Calu3 (cell line): ENCODE measurements around the gene DMD. TPM values are rescaled to one million over a fixed set of nuclear protein-coding genes. Genes with fewer than 3 reads are reported as not detected.

ENCODE experiments used
- BruUV-seq: library from RNA; stranded (reverse); fragments of 400-500 nt; replicated peaks from 2 replicates; lab custom pipeline; 2021; lab: Mats Ljungman, UMichigan
- CTCF ChIA-PET: fragments of 300-600 bp; sonication (Branson Sonifier 250); formaldehyde crosslinking; loops from one replicate; lab custom pipeline; 2022; ENCODE audit warnings: antibody characterized with exemption; lab: Charles Lee
- DNase-seq: peaks from one replicate; pipeline ENCODE4 v3.0.0; 2022
- H3K27ac Mint-ChIP-seq: one replicate; pipeline ENCODE4 v1.8.0; 2022; ENCODE audit warnings: mixed read lengths; ENCODE audit not compliant: unreplicated experiment
- H3K27me3 Mint-ChIP-seq: one replicate; pipeline ENCODE4 v1.8.0; 2022; ENCODE audit warnings: mixed read lengths; ENCODE audit not compliant: unreplicated experiment
- H3K36me3 Mint-ChIP-seq: one replicate; pipeline ENCODE4 v1.8.0; 2022; ENCODE audit warnings: mild to moderate bottlenecking, moderate library complexity, mixed read lengths; ENCODE audit not compliant: insufficient read depth, unreplicated experiment
- H3K4me1 Mint-ChIP-seq: one replicate; pipeline ENCODE4 v1.8.0; 2022; ENCODE audit warnings: mild to moderate bottlenecking, low read depth, mixed read lengths; ENCODE audit not compliant: unreplicated experiment
- H3K4me3 Mint-ChIP-seq: one replicate; pipeline ENCODE4 v1.8.0; 2022; ENCODE audit warnings: mild to moderate bottlenecking, low read depth, moderate library complexity, mixed read lengths; ENCODE audit not compliant: unreplicated experiment
- H3K9me3 Mint-ChIP-seq: one replicate; pipeline ENCODE4 v1.8.0; 2022; ENCODE audit warnings: low read depth, mixed read lengths; ENCODE audit not compliant: unreplicated experiment
- CTCF ChIP-seq: fragments of 200-600 bp; IDR thresholded peaks from one replicate; pipeline ENCODE4 v1.8.0; 2022; ENCODE audit warnings: antibody characterized with exemption; ENCODE audit not compliant: unreplicated experiment
- intact Hi-C: fragments of 100-400 bp; cut with micrococcal nuclease; formaldehyde crosslinking; loops from one replicate; pipeline ENCODE4 v1.10.0; 2022; ENCODE audit not compliant: unreplicated experiment
- total RNA-seq: library from RNA; stranded (reverse); gene quantifications from 2 replicates; pipeline ENCODE4 v1.2.3, GENCODE V29; 2022

Gene DMD
- total RNA-seq, 1 experiment from 2014 or later = 11.6 TPM

- H3K27ac Mint-ChIP-seq = no peak overlapping the region
- CTCF ChIA-PET = no interaction called here
- no peak overlapping the region for H3K4me3 Mint-ChIP-seq
- peaks cover 2% of the 10 kb centered on the region for H3K9me3 Mint-ChIP-seq
- no peak for TF ChIP-seq CTCF
- intact Hi-C loops = no loop called here
- H3K4me1 Mint-ChIP-seq = no peaks in the 10 kb centered on the region
- BruUV-seq = no TSS peak
- no peaks in the 10 kb centered on the region for H3K36me3 Mint-ChIP-seq
- no peaks in the 10 kb centered on the region for H3K27me3 Mint-ChIP-seq
- no peak for DNase-seq
Measured at GRCh38 chrX:31665454-31665853, 1545.9 kb downstream of the DMD start.

- intact Hi-C loops = no loop called here
- no TSS peak for BruUV-seq
- H3K4me3 Mint-ChIP-seq = no peak overlapping the region
- no peak overlapping the region for H3K27ac Mint-ChIP-seq
- no peak for DNase-seq
- H3K9me3 Mint-ChIP-seq = no peaks in the 10 kb centered on the region
- no peaks in the 10 kb centered on the region for H3K27me3 Mint-ChIP-seq
- no peaks in the 10 kb centered on the region for H3K36me3 Mint-ChIP-seq
- H3K4me1 Mint-ChIP-seq = no peaks in the 10 kb centered on the region
- TF ChIP-seq CTCF = no peak
- CTCF ChIA-PET = no interaction called here
Measured at GRCh38 chrX:31663172-31663571, 1548.2 kb downstream of the DMD start.

- CTCF ChIA-PET = interaction anchor here (1.0 kb wide), 1 partner anchor 101 kb away, joined by 5 read pairs; no protein-coding TSS in a partner anchor
- H3K4me1 Mint-ChIP-seq = no peaks in the 10 kb centered on the region
- no peaks in the 10 kb centered on the region for H3K9me3 Mint-ChIP-seq
- H3K27ac Mint-ChIP-seq = no peak overlapping the region
- no peaks in the 10 kb centered on the region for H3K27me3 Mint-ChIP-seq
- no peaks in the 10 kb centered on the region for H3K36me3 Mint-ChIP-seq
- intact Hi-C loops = no loop called here
- no TSS peak for BruUV-seq
- no peak for DNase-seq
- H3K4me3 Mint-ChIP-seq = no peak overlapping the region
- no peak for TF ChIP-seq CTCF
Measured at GRCh38 chrX:31661280-31661810, 1550.0 kb downstream of the DMD start.

- intact Hi-C loops = loop anchor here (1.0 to 10.0 kb wide), 5 partner anchors 154 to 619 kb away; no protein-coding TSS in a partner anchor
Measured at GRCh38 chrX:31658360-31658759, 1553.0 kb downstream of the DMD start.

More at GRCh38 chrX:31658360-31658759, 1553.0 kb downstream of the DMD start:
- Mint-ChIP-seq H3K4me1 (peaks cover 7% of the 10 kb centered on the region), H3K27me3 (no peaks in the 10 kb centered on the region), H3K27ac (no peak overlapping the region), H3K4me3 (no peak overlapping the region), H3K9me3 (no peaks in the 10 kb centered on the region), H3K36me3 (no peaks in the 10 kb centered on the region)
- CTCF ChIA-PET = interaction anchor here (1.4 kb wide), 1 partner anchor 379 kb away, joined by 3 read pairs; no protein-coding TSS in a partner anchor
- no peak for DNase-seq
- no TSS peak for BruUV-seq
- TF ChIP-seq CTCF = peak; percentile 17
